Measurements from ENCODE around the gene LDB3. TPM values are rescaled to one million over a fixed set of nuclear protein-coding genes. Genes with fewer than 3 reads are reported as not detected.

LDB3 gene
- total RNA-seq, 1 experiment from 2014 or later = 0.20 TPM

DNA sequence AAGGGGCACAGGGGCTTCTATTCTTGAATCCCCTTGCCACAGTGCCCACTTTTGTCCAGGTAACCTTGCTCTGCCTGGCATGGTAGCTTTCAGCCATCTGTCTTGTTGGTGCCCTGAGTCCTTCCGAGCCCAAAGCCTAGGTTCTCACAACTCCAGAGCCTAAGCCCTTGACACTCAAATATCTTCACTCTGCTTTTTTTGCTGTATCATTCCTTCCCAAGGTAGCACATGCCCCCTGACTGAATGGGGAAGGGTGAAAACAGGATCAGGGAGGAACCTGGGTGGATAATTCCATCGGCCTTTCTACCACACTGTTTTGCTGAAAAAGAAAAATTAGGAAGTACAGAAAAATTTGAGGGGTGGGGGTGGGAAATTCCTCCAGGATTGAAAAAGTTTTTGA lies 37.6 kb downstream of the LDB3 start (continued):
- TF ChIP-seq ZBTB33 (IDR thresholded peaks at IDR 0.05; ENCODE audit: extremely low read depth, insufficient replicate concordance, low read length) (no peak), JUND (IDR thresholded peaks at IDR 0.05) (no peak), SRF (IDR thresholded peaks at IDR 0.05; ENCODE audit: low read depth) (no peak)

GRCh38 chr10:86706401-86706841 lies 38.1 kb downstream of the LDB3 start:
- Histone ChIP-seq H3K27me3 (ENCODE audit: insufficient read depth, low read length) (no peaks in the 10 kb centered on the region), H3K79me2 (ENCODE audit: insufficient read depth, low read length) (no peaks in the 10 kb centered on the region), H2AFZ (ENCODE audit: low read depth, low read length, poor library complexity, severe bottlenecking) (no peak overlapping the region), H4K20me1 (ENCODE audit: insufficient read depth) (no peaks in the 10 kb centered on the region), H3K27ac (ENCODE audit: low read depth, low read length) (no peak overlapping the region; the same call in 1 of the 2 replicates), H3K36me3 (ENCODE audit: control insufficient read depth in 1 of 2, insufficient read depth in 2 of 2, low read length in 2 of 2) (no peaks in the 10 kb centered on the region), H3K9ac (ENCODE audit: low read length) (no peak overlapping the region), H3K9me3 (ENCODE audit: control insufficient read depth in 1 of 2, insufficient read depth in 1 of 2, low read depth in 1 of 2, low read length in 2 of 2) (no peaks in the 10 kb centered on the region), H3K9me2 (ENCODE audit: insufficient read depth) (no peaks in the 10 kb centered on the region), H3K4me1 (ENCODE audit: control insufficient read depth in 1 of 2, insufficient read depth in 2 of 2, low read length in 2 of 2) (peaks cover 3 to 9% of the 10 kb centered on the region in 2 experiments; a peak in 1 of 4 replicates), H3K4me2 (ENCODE audit: low read length) (no peak overlapping the region), H3K4me3 (replicated peaks in 1 of 2; ENCODE audit: low read depth in 1 of 2, low read length in 2 of 2) (no peak overlapping the region)
- ChIA-PET RAD21 (ENCODE audit: low non-redundant PET in 1 of 2, low total read pairs in 2 of 2, uncharacterized antibody in 2 of 2, unreplicated experiment in 2 of 2) (no interaction called here), CTCF (no interaction called here), POLR2A (no interaction called here)
- no peak for DNase-seq (ENCODE audit: low read depth, low spot score)
- intact Hi-C loops (cut with micrococcal nuclease) = no loop called here
- ATAC-seq = no peak
- BruUV-seq (replicated peaks) = no TSS peak
- TF ChIP-seq, protein P1, sequence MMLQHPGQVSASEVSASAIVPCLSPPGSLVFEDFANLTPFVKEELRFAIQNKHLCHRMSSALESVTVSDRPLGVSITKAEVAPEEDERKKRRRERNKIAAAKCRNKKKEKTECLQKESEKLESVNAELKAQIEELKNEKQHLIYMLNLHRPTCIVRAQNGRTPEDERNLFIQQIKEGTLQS (IDR thresholded peaks at IDR 0.05) = no peak
- TF ChIP-seq YY1 (IDR thresholded peaks at IDR 0.05; ENCODE audit: extremely low read depth, insufficient replicate concordance, low read depth, low read length) (no peak), ZFX (IDR thresholded peaks at IDR 0.05) (no peak), CBX3 (IDR thresholded peaks at IDR 0.05; ENCODE audit: low read depth) (no peak)

Data from HCT116 (cell line).